Panc1 (cell line): Measurements from ENCODE around the gene KCNIP4.

Experiments
- CTCF ChIP-seq: fragments of 450-650 bp; IDR thresholded peaks from 2 replicates; pipeline ENCODE4 v1.5.1; 2017; ENCODE audit warnings: mild to moderate bottlenecking
- POLR2AphosphoS5 ChIP-seq: IDR thresholded peaks from 2 replicates; pipeline ENCODE4 v1.6.1; 2012; ENCODE audit warnings: mild to moderate bottlenecking, low read depth, low read length, moderate library complexity
- REST ChIP-seq, 2 experiments: IDR thresholded peaks; 2 replicates each; pipeline ENCODE4 v1.6.1; 2011 to 2012; ENCODE audit warnings: low read depth in 2 of 2, control low read depth in 1 of 2, low read length in 1 of 2, mild to moderate bottlenecking in 1 of 2, moderate library complexity in 1 of 2; ENCODE audit not compliant: insufficient read depth in 1 of 2

- TF ChIP-seq POLR2AphosphoS5 (no peak), CTCF (no peak), REST (IDR thresholded peaks at IDR 0.05; ENCODE audit: insufficient read depth in 1 of 2, low read depth in 2 of 2, low read length in 1 of 2) (no peak)
These were observed 204.5 kb downstream of the KCNIP4 start for GRCh38 chr4:21744046-21744445.
